Peyer's patch (tissue), 4 donors: ENCODE measurements around the gene ARHGAP28.

Source experiments
- POLR2A ChIP-seq, 2 donors: fragments of 450-650 bp; IDR thresholded peaks; one replicate each; pipeline ENCODE4 v1.5.1; 2017; ENCODE audit warnings: antibody characterized with exemption in 2 of 2, mild to moderate bottlenecking in 2 of 2, moderate library complexity in 2 of 2
- TF ChIP-seq, protein P1 (sequence below), 6 experiments: fragments of 450-650 bp in 4 of 6; fragments of 200-600 bp in 2 of 6; sonication (generic) in 1 of 6; IDR thresholded peaks; one replicate each; pipeline ENCODE4 v1.5.1; 2017 to 2019; ENCODE audit warnings: antibody characterized with exemption in 6 of 6, mild to moderate bottlenecking in 3 of 6, moderate library complexity in 1 of 6

DNA sequence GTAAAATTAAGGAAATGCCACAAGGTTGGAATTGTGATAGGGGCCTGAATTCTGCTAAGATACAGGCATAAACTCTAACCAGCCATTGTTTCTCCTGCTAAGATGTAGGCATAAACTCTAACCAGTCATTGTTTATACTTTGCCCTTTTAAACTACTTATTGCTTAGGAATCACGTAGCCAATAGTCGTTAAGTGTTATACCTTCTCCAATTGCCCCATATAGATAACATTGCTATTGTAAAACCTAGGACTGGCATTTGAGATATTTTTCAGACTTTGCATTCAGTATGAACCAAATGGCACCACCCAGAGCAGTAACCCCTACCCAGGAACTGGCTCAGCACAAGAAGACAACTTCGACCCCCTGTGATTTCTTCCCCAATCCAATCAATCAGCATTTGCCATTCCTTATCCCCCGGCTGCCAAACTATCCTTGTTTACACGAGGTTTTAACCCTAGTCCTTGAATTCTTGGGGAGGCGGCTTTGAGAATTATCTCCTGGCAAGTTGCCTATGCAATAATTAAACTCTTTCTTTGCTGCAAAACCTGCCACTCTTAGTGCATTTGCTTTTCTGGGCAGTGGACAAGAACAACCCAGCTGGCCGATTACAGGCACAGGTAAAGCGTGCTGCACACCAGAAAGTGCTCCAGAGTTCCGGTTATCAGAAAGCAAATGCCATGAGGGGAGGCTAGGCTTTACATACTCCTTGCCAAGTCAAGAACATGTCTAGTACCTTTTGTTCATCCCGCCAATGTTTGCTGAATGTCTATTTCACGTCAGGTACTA is 220.5 kb downstream of the ARHGAP28 start:
- TF ChIP-seq, protein P1, sequence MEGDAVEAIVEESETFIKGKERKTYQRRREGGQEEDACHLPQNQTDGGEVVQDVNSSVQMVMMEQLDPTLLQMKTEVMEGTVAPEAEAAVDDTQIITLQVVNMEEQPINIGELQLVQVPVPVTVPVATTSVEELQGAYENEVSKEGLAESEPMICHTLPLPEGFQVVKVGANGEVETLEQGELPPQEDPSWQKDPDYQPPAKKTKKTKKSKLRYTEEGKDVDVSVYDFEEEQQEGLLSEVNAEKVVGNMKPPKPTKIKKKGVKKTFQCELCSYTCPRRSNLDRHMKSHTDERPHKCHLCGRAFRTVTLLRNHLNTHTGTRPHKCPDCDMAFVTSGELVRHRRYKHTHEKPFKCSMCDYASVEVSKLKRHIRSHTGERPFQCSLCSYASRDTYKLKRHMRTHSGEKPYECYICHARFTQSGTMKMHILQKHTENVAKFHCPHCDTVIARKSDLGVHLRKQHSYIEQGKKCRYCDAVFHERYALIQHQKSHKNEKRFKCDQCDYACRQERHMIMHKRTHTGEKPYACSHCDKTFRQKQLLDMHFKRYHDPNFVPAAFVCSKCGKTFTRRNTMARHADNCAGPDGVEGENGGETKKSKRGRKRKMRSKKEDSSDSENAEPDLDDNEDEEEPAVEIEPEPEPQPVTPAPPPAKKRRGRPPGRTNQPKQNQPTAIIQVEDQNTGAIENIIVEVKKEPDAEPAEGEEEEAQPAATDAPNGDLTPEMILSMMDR (IDR thresholded peaks at IDR 0.05), result no peak
- no peak for TF ChIP-seq POLR2A (IDR thresholded peaks at IDR 0.05)
